A549 (cell line): ENCODE results near the gene ZC3H10. TPM values are rescaled to one million over a fixed set of nuclear protein-coding genes. Genes with fewer than 3 reads are reported as not detected.

Experiments
- ATAC-seq, 2 experiments: fragments of 200-7000 bp in 1 of 2; fragments of >200 bp in 1 of 2; cut with Nextera tagmentation in 1 of 2; cut with Tn5 transposase in 1 of 2; 3 replicates each; pipeline versions ENCODE4 v1.8.0 to v1.9.1; 2018 to 2020; ENCODE audit warnings: mild to moderate bottlenecking in 1 of 2, moderate library complexity in 1 of 2
- CTCF ChIA-PET: fragments of 300-600 bp; sonication (Branson Sonifier 250); formaldehyde crosslinking; extraction: SDS; loops from one replicate; lab custom pipeline; 2021; ENCODE audit warnings: antibody characterized with exemption, inconsistent platforms; lab: Yijun Ruan, JAX
- POLR2A ChIA-PET: fragments of 350-600 bp; formaldehyde crosslinking; extraction: SDS; loops from one replicate; lab custom pipeline; 2021; ENCODE audit warnings: antibody characterized with exemption, inconsistent platforms; lab: Yijun Ruan, JAX
- DNase-seq, 2 experiments: peaks; one replicate each; pipeline versions ENCODE4 v3.0.0 to v3.0.0-alpha.2; 2011 to 2016; ENCODE audit warnings: low read depth in 1 of 2, low spot score in 1 of 2
- FAIRE-seq: peaks from 2 replicates; lab custom pipeline; 2011; peaks lifted over from hg19 to GRCh38; lab: Jason Lieb, UNC
- H3K27ac ChIP-seq, 2 experiments: fragments of >200 bp; sonication (Bioruptor Twin); formaldehyde crosslinking; 3 replicates each; pipeline ENCODE4 v1.5.1; 2016 to 2017
- H3K4me1 ChIP-seq: fragments of >200 bp; sonication (Bioruptor Twin); formaldehyde crosslinking; 3 replicates; pipeline ENCODE4 v1.6.1; 2016
- H3K4me2 ChIP-seq: fragments of >200 bp; sonication (Bioruptor Twin); formaldehyde crosslinking; 3 replicates; pipeline ENCODE4 v1.6.1; 2016
- H3K4me3 ChIP-seq: fragments of >200 bp; sonication (Bioruptor Twin); formaldehyde crosslinking; 3 replicates; pipeline ENCODE4 v1.5.1; 2016
- H3K9me3 ChIP-seq: fragments of >200 bp; sonication (Bioruptor Twin); formaldehyde crosslinking; 3 replicates; pipeline ENCODE4 v1.6.1; 2016
- ATOH8 ChIP-seq: fragments of 250-450 bp; sonication (Bioruptor Pico); IDR thresholded peaks from 2 replicates; pipeline ENCODE4 v1.5.0; 2020; ENCODE audit warnings: low read depth, mild to moderate bottlenecking, moderate library complexity
- BHLHE40 ChIP-seq: IDR thresholded peaks from 2 replicates; pipeline ENCODE4 v1.6.1; 2012; ENCODE audit warnings: low read depth, low read length, inconsistent platforms
- CBX8 ChIP-seq: fragments of 200-600 bp; sonication (generic); IDR thresholded peaks from 2 replicates; pipeline ENCODE4 v1.6.1; 2016
- CEBPB ChIP-seq, 2 experiments: fragments of >200 bp in 1 of 2; sonication (Bioruptor Twin) in 1 of 2; formaldehyde crosslinking in 1 of 2; IDR thresholded peaks; 2 replicates each; pipeline ENCODE4 v1.6.1; 2012 to 2016
- CTCF ChIP-seq: fragments of >200 bp; sonication (Bioruptor Twin); formaldehyde crosslinking; IDR thresholded peaks from 3 replicates; pipeline ENCODE4 v1.5.1; 2016
- E2F6 ChIP-seq: IDR thresholded peaks from 2 replicates; pipeline ENCODE4 v1.6.1; 2012; ENCODE audit warnings: low read depth, borderline replicate concordance
- FOSB ChIP-seq: fragments of 250-450 bp; sonication (Bioruptor Pico); IDR thresholded peaks from 2 replicates; pipeline ENCODE4 v1.5.0; 2020; ENCODE audit warnings: mild to moderate bottlenecking, moderate library complexity
- HMGXB4 ChIP-seq: fragments of 250-450 bp; sonication (Bioruptor Pico); IDR thresholded peaks from 2 replicates; pipeline ENCODE4 v1.5.0; 2021; ENCODE audit warnings: mild to moderate bottlenecking, moderate library complexity, borderline replicate concordance
- HOXA7 ChIP-seq: fragments of 250-450 bp; sonication (Bioruptor Pico); IDR thresholded peaks from 2 replicates; pipeline ENCODE4 v1.5.0; 2020; ENCODE audit warnings: mild to moderate bottlenecking, moderate library complexity
- JUN ChIP-seq, 2 experiments: fragments of >200 bp; sonication (Bioruptor Twin); formaldehyde crosslinking; IDR thresholded peaks; 2 replicates in 1 of 2; 3 replicates in 1 of 2; pipeline ENCODE4 v1.6.1; 2016 to 2017
- JUNB ChIP-seq: fragments of >200 bp; sonication (Bioruptor Twin); formaldehyde crosslinking; IDR thresholded peaks from 2 replicates; pipeline ENCODE4 v1.6.1; 2016
- KDM5A ChIP-seq: fragments of 200-600 bp; sonication (generic); IDR thresholded peaks from 2 replicates; pipeline ENCODE4 v1.6.1; 2016; ENCODE audit warnings: antibody characterized with exemption, mild to moderate bottlenecking
- MAFK ChIP-seq: fragments of 450-650 bp; IDR thresholded peaks from 2 replicates; pipeline ENCODE4 v1.6.1; 2014; ENCODE audit not compliant: partially characterized antibody
- MAX ChIP-seq: IDR thresholded peaks from 2 replicates; pipeline ENCODE4 v1.6.1; 2012
- PBX3 ChIP-seq: IDR thresholded peaks from 2 replicates; pipeline ENCODE4 v1.6.1; 2012
- POLR2AphosphoS2 ChIP-seq: conservative IDR thresholded peaks from 2 replicates; pipeline ENCODE4 v1.6.1; 2012; ENCODE audit warnings: low read length, improper control_type of control experiment, inconsistent platforms
- SREBF2 ChIP-seq: fragments of 450-650 bp; IDR thresholded peaks from 2 replicates; pipeline ENCODE4 v1.6.1; 2014; ENCODE audit warnings: mild to moderate bottlenecking, moderate library complexity
- TFCP2L1 ChIP-seq: fragments of 250-450 bp; sonication (Bioruptor Pico); IDR thresholded peaks from 2 replicates; pipeline ENCODE4 v1.5.0; 2021; ENCODE audit warnings: mild to moderate bottlenecking
- USF2 ChIP-seq: fragments of 450-650 bp; IDR thresholded peaks from 2 replicates; pipeline ENCODE4 v1.6.1; 2014; ENCODE audit warnings: antibody characterized with exemption
- ZNF302 ChIP-seq: fragments of 250-450 bp; sonication (Bioruptor Pico); IDR thresholded peaks from 2 replicates; pipeline ENCODE4 v1.9.0; 2021; ENCODE audit warnings: inconsistent platforms, mild to moderate bottlenecking, moderate library complexity
- ZSCAN20 ChIP-seq: fragments of 250-450 bp; sonication (Bioruptor Pico); IDR thresholded peaks from 2 replicates; pipeline ENCODE4 v1.8.0; 2022; ENCODE audit warnings: mild to moderate bottlenecking, moderate library complexity
- WGBS: methylation state at CpG from one replicate; pipeline ENCODE4 v1.1.6; 2017; ENCODE audit errors: missing lambda C conversion rate; 5-methylcytosine and 5-hydroxymethylcytosine counted together
- polyA plus RNA-seq, 4 experiments: library from polyadenylated mRNA; depleted of rRNA in 3 of 4; stranded (reverse); fragments of >200 nt; fragmentation: RNase III in 1 of 4; extraction: RNeasy Plus Mini Kit Qiagen cat#74134 plus additional on column Dnase treatment in 1 of 4; gene quantifications; 2 replicates in 3 of 4; 3 replicates in 1 of 4; pipeline ENCODE4 v1.2.3, GENCODE V29; 2011 to 2017

ZC3H10 gene
- polyA plus RNA-seq, 2 of the 4 experiments (the other 2 are of a cell fraction), result 2.1 to 3.2 TPM

- no peak for DNase-seq
- no peak overlapping the region for H3K4me3 ChIP-seq
- WGBS, result 83% methylated on average over 11 of the region's 11 CpGs
- TF ChIP-seq JUN (IDR thresholded peaks at IDR 0.05) (0 out of 5 replicates have a peak, but pooled peaks have one; percentile 0 to 10), PBX3 (0 out of 2 replicates have a peak, but pooled peaks have one; percentile 32), USF2 (no peak), E2F6 (no peak), HOXA7 (peak; percentile 21; the same call in 1 of the 2 replicates), POLR2AphosphoS2 (peak; percentile 80), FOSB (peak; percentile 25; the same call in 1 of the 2 replicates), ZNF302 (CRISPR knock-in tag) (no peak)
- no peak overlapping the region for H3K27ac ChIP-seq
- no peaks in the 10 kb centered on the region for H3K9me3 ChIP-seq
- peaks cover 27% of the 10 kb centered on the region for H3K4me1 ChIP-seq
- POLR2A ChIA-PET, result interaction anchor here (0.6 to 0.9 kb wide), 3 partner anchors 11 to 85 kb away, joined by 3 to 4 read pairs (median 4); partner anchors contain the start of gene ESYT1
- no peak for FAIRE-seq
- no peak for ATAC-seq
- H3K4me2 ChIP-seq, result no peak overlapping the region
- CTCF ChIA-PET, result interaction anchor here (0.6 to 10.2 kb wide), 11 partner anchors 13 to 1877 kb away, joined by 3 to 98 read pairs (median 4); partner anchors contain the start of genes ANKRD52, ESYT1, SMARCC2 and ZC3H10
These were observed 44.6 kb downstream of the ZC3H10 start for GRCh38 chr12:56162468-56163290.

GRCh38 chr12:56163533-56164344 is 45.7 kb downstream of the ZC3H10 start:
- FAIRE-seq (no peak), DNase-seq (no peak), ATAC-seq (peak; percentile 3 to 5; a peak in 3 of 6 replicates)
- H3K4me1 ChIP-seq, result peaks cover 27% of the 10 kb centered on the region
- H3K9me3 ChIP-seq, result no peaks in the 10 kb centered on the region
- no peak overlapping the region for H3K27ac ChIP-seq
- 91% methylated on average over 11 of the region's 11 CpGs for WGBS
- no peak overlapping the region for H3K4me2 ChIP-seq
- ChIA-PET POLR2A (interaction anchor here (0.8 to 0.9 kb wide), 2 partner anchors 12 to 36 kb away, joined by 3 to 4 read pairs; partner anchors contain the start of gene ESYT1), CTCF (interaction anchor here (1.0 to 9.0 kb wide), 8 partner anchors 11 to 94 kb away, joined by 3 to 83 read pairs (median 5); partner anchors contain the start of genes ANKRD52, SMARCC2 and ZC3H10)
- no peak overlapping the region for H3K4me3 ChIP-seq
- TF ChIP-seq SREBF2, result no peak
- no peak for TF ChIP-seq BHLHE40
- TF ChIP-seq KDM5A, result no peak
- no peak for TF ChIP-seq CTCF
- TF ChIP-seq HOXA7, result no peak
- TF ChIP-seq HMGXB4 (CRISPR knock-in tag), result no peak
- no peak for TF ChIP-seq ZSCAN20 (CRISPR knock-in tag)
- TF ChIP-seq MAX, result no peak
- 0 out of 2 replicates have a peak, but pooled peaks have one; percentile 13 for TF ChIP-seq PBX3
- no peak for TF ChIP-seq CEBPB (IDR thresholded peaks at IDR 0.05)
- no peak for TF ChIP-seq TFCP2L1
- no peak for TF ChIP-seq JUNB
- no peak for TF ChIP-seq USF2
- TF ChIP-seq POLR2AphosphoS2, result peak; percentile 66; the same call in 1 of the 2 replicates
- no peak for TF ChIP-seq ATOH8 (CRISPR knock-in tag)
- no peak for TF ChIP-seq MAFK
- no peak for TF ChIP-seq CBX8
- TF ChIP-seq FOSB, result 0 out of 2 replicates have a peak, but pooled peaks have one; percentile 33
